Measurements from ENCODE around the gene NAP1L3.

The NAP1L3 gene, protein sequence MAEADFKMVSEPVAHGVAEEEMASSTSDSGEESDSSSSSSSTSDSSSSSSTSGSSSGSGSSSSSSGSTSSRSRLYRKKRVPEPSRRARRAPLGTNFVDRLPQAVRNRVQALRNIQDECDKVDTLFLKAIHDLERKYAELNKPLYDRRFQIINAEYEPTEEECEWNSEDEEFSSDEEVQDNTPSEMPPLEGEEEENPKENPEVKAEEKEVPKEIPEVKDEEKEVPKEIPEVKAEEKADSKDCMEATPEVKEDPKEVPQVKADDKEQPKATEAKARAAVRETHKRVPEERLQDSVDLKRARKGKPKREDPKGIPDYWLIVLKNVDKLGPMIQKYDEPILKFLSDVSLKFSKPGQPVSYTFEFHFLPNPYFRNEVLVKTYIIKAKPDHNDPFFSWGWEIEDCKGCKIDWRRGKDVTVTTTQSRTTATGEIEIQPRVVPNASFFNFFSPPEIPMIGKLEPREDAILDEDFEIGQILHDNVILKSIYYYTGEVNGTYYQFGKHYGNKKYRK

DNA sequence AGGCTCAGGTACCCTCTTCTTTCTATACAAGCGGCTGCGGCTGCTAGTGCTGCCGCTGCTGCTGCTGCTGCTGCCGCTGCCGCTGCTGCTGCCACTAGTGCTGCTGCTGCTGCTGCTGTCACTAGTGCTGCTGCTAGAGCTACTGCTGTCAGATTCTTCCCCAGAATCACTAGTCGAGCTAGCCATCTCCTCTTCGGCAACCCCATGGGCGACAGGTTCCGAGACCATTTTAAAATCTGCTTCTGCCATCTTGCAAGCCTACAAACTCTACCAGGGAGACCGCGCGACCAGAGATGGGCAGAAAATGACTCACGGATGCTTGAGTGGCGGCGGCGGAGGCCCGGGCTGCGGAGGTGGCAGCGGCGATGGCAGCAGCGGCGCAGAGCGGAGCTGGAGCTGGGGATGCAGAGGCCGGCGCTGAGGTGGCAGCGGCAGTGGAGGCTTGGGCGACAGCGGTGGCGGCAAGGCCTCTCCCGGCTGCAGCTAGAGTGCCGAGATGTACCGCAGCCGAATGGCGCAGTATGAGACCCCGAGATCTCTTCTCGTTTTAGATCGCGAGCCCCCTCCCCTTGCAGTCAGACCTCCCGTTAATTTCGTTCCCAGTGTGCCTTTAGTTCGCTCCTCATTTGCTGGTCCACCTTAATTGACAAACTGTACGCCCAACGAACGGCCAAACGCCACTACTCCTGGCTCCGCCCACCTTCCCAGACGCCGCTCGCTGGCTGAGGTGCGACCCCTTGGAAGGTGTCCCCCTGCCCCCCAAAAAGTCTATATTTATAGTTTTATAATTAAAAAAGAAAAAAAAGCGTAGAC, at the start of gene NAP1L3:
NAP1L3 (minus strand) TSS at position 523 of the 813 bp plus-strand sequence; CDS start at position 249, 274 bp downstream.
- Histone ChIP-seq H3K36me3 (no peaks in the 10 kb centered on the region), H3K27ac (no peak within 1 kb of the TSS), H3K27me3 (peaks cover 70% of the 10 kb centered on the region), H3K9ac (no peak within 1 kb of the TSS), H4K20me1 (peaks cover 22% of the 10 kb centered on the region; the same call in 1 of the 2 replicates), H3K4me3 (no peak within 1 kb of the TSS), H3K4me1 (no peaks in the 10 kb centered on the region), H3K9me3 (peaks cover 6% of the 10 kb centered on the region), H3K4me2 (no peak within 1 kb of the TSS)
- no peak for TF ChIP-seq Cebpa-rat (IDR thresholded peaks at IDR 0.05)

DNA sequence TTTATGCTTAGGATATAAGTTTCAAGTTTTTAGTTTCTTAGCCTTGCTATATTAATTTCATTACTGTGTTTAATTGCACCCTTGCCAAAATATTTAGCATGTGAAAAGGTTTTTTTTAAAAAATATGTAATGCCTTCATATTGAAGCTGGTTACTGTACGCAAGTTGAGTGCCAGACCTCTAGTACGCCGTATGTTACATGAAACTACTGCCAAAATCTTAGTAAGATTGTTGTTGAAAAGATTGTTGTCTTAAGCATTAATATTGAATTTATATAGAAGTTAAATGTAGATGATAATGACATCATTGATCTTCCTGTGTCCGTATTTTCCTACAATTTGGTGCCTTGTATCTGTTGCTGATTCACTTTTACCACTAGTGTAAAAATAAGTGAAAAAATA, 37.7 kb upstream of the NAP1L3 start:
- peaks cover 57% of the 10 kb centered on the region for H3K27me3 ChIP-seq
- H3K36me3 ChIP-seq, result no peaks in the 10 kb centered on the region
- H3K4me2 ChIP-seq, result no peak overlapping the region
- H3K4me3 ChIP-seq, result no peak overlapping the region
- no peaks in the 10 kb centered on the region for H4K20me1 ChIP-seq
- no peaks in the 10 kb centered on the region for H3K9me3 ChIP-seq
- H3K9ac ChIP-seq, result no peak overlapping the region
- no peak overlapping the region for H3K27ac ChIP-seq
- no peak for TF ChIP-seq Cebpa-rat (IDR thresholded peaks at IDR 0.05)
- H3K4me1 ChIP-seq, result no peaks in the 10 kb centered on the region

DNA sequence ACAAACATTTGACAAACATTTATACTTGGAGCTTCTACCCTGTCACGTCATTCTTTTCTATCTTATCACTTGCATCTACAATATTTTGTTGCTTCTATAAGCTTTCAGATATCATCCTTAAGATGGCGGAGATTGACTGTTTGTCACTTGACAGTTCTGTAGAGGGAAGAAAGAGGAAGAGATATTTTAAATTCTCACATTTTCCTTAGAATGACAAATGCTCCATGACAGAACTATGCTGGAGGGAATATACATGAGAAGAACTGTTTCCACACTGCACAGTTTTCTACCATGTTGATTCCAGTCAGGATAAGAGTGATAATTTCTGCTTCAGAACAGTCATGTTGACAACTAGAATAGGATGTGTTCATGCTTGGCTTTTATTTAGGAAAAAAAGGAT, 30.3 kb upstream of the NAP1L3 start:
- peaks cover 87% of the 10 kb centered on the region for H3K27me3 ChIP-seq
- H3K9ac ChIP-seq, result no peak overlapping the region
- no peak overlapping the region for H3K4me3 ChIP-seq
- H4K20me1 ChIP-seq, result no peaks in the 10 kb centered on the region
- TF ChIP-seq Cebpa-rat (IDR thresholded peaks at IDR 0.05), result no peak
- no peaks in the 10 kb centered on the region for H3K36me3 ChIP-seq
- H3K4me2 ChIP-seq, result no peak overlapping the region
- no peak overlapping the region for H3K27ac ChIP-seq
- H3K4me1 ChIP-seq, result no peaks in the 10 kb centered on the region
- no peaks in the 10 kb centered on the region for H3K9me3 ChIP-seq

DNA sequence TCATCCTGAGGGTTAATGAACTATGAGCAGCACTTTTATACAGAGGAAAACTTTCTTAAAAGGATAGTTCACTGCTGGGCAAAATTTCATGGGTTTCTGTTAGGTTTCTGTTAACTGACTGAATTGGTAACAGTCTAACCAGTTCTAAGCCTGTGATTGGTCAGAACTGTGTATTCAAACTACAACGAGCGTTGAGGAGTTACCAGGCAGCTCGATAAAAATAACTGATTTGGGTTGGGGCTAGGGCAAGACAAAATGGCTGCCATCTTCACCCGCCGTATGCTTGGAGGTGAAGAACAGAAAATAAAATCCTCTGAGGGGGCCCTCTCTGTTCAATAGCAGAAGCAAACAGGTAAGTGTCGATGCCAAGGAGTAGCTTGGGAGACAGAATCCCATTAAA, 22.6 kb upstream of the NAP1L3 start:
- H3K27me3 ChIP-seq, result peaks cover 76% of the 10 kb centered on the region
- H4K20me1 ChIP-seq, result no peaks in the 10 kb centered on the region
- no peak overlapping the region for H3K4me2 ChIP-seq
- H3K9ac ChIP-seq, result no peak overlapping the region
- no peaks in the 10 kb centered on the region for H3K36me3 ChIP-seq
- no peak for TF ChIP-seq Cebpa-rat (IDR thresholded peaks at IDR 0.05)
- H3K4me1 ChIP-seq, result no peaks in the 10 kb centered on the region
- H3K9me3 ChIP-seq, result no peaks in the 10 kb centered on the region
- no peak overlapping the region for H3K27ac ChIP-seq
- H3K4me3 ChIP-seq, result no peak overlapping the region

DNA sequence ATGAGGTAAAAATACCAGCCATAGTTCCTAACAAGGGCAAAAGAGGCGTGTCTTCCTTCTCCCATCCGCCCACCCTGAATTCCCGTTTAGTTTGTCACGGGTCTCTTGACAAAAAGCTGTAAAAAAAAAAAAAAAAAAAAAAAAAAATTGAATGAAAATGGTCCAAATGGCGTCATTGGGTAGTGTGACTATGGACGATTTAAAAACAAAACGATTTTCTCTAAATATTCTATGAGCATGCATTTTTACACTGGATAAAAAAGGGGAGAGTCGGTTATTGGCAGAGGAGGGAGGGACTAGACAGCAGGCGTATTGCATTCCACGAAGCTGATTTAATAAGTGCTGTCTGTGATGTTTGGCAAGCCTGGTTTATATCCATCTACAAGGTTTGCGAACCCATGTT, 492 bp upstream of the NAP1L3 start, which contains the start of gene FAM133A:
FAM133A (plus strand) TSS at position 338 of the 403 bp plus-strand sequence. CDS start 35,214 bp downstream, outside the sequence.
- Histone ChIP-seq H3K27me3 (peaks cover 69% of the 10 kb centered on the region), H3K4me1 (no peaks in the 10 kb centered on the region), H3K27ac (no peak within 1 kb of the TSS), H3K9me3 (peaks cover 6% of the 10 kb centered on the region), H3K4me2 (no peak within 1 kb of the TSS), H4K20me1 (peaks cover 16% of the 10 kb centered on the region; the same call in 1 of the 2 replicates), H3K4me3 (no peak within 1 kb of the TSS), H3K36me3 (no peaks in the 10 kb centered on the region), H3K9ac (no peak within 1 kb of the TSS)
- no peak for TF ChIP-seq Cebpa-rat (IDR thresholded peaks at IDR 0.05)

DNA sequence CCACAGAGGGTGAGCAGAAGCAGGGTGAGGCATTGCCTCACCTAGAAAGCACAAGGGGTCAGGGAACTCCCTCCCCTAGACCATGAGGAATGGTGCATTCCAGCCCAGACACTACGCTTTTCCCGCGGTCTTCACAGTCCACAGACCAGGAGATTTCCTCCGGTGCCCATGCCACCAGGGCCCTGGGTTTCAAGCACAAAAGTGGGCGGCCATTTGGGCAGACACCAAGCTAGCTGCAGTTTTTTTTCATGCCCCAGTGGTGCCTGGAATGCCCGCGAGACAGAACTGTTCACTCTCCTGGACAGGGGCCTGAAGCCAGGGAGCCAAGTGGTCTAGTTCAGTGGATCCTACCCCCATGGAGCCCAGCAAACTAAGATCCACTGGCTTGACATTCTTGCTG, 12.8 kb downstream of the NAP1L3 start:
- Histone ChIP-seq H4K20me1 (no peaks in the 10 kb centered on the region), H3K36me3 (no peaks in the 10 kb centered on the region), H3K4me1 (no peaks in the 10 kb centered on the region), H3K9me3 (no peaks in the 10 kb centered on the region), H3K9ac (no peak overlapping the region), H3K4me3 (no peak overlapping the region), H3K4me2 (no peak overlapping the region), H3K27me3 (peaks cover 65% of the 10 kb centered on the region), H3K27ac (no peak overlapping the region)
- TF ChIP-seq Cebpa-rat (IDR thresholded peaks at IDR 0.05), result no peak

DNA sequence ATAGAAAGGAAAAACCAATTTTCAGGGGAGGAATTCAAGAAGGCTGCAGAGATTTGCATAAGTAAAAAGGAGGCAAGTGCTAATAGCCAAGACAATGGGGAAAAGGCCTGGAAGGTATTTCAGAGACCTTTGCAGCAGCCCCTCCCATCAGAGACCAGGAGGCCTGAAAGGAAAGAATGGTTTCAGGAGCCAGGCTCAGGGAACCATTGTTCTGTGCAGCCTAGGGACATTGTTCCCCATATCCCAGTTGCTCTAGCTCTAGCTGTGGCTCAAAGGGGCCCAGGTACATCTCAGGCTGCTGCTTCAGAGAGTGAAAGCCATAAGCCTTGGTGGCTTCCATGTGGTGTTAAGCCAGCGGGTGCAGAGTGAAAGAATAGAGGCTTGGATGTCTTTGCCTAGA, 24.0 kb downstream of the NAP1L3 start:
- H3K9ac ChIP-seq, result no peak overlapping the region
- H3K36me3 ChIP-seq, result no peaks in the 10 kb centered on the region
- H3K4me1 ChIP-seq, result no peaks in the 10 kb centered on the region
- no peaks in the 10 kb centered on the region for H4K20me1 ChIP-seq
- no peak for TF ChIP-seq Cebpa-rat (IDR thresholded peaks at IDR 0.05)
- H3K9me3 ChIP-seq, result peaks cover 12% of the 10 kb centered on the region
- no peak overlapping the region for H3K4me3 ChIP-seq
- no peak overlapping the region for H3K4me2 ChIP-seq
- H3K27ac ChIP-seq, result no peak overlapping the region
- H3K27me3 ChIP-seq, result peaks cover 57% of the 10 kb centered on the region

DNA sequence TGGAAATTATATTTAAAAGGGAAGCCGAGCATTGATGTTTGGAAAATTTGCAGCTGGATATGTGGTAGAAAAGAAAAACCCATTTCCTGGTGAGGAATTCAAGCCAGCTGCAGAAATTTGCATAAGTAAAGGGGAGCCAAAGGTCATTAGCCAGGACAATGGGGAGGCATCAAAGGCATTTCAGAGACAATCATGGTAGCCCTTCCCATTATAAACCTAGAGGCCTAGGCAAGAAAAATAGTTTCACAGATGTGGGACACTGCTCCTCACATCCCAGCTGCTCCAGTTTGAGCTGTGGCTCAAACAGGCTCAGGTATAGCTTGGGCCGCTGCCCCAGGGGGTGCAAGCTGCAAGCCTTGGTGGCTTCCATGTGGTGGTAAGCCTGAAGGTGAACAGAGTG, 35.8 kb downstream of the NAP1L3 start:
- H3K36me3 ChIP-seq, result no peaks in the 10 kb centered on the region
- H3K4me2 ChIP-seq, result no peak overlapping the region
- H3K27me3 ChIP-seq, result peaks cover 36% of the 10 kb centered on the region
- H3K4me1 ChIP-seq, result no peaks in the 10 kb centered on the region
- H4K20me1 ChIP-seq, result no peaks in the 10 kb centered on the region
- no peak overlapping the region for H3K9ac ChIP-seq
- H3K4me3 ChIP-seq, result no peak overlapping the region
- no peak overlapping the region for H3K27ac ChIP-seq
- no peak for TF ChIP-seq Cebpa-rat (IDR thresholded peaks at IDR 0.05)
- H3K9me3 ChIP-seq, result no peaks in the 10 kb centered on the region
